ENCODE results near the gene CTIF. TPM values are rescaled to one million over a fixed set of nuclear protein-coding genes. Genes with fewer than 3 reads are reported as not detected.
"Not testable (repeated sequence)": the region's sequence is repeated elsewhere in the genome, so short reads cannot be mapped to it uniquely, and the experiment has no call there.

The CTIF gene
- total RNA-seq, 1 donor from 2014 or later = 60.0 TPM

DNA sequence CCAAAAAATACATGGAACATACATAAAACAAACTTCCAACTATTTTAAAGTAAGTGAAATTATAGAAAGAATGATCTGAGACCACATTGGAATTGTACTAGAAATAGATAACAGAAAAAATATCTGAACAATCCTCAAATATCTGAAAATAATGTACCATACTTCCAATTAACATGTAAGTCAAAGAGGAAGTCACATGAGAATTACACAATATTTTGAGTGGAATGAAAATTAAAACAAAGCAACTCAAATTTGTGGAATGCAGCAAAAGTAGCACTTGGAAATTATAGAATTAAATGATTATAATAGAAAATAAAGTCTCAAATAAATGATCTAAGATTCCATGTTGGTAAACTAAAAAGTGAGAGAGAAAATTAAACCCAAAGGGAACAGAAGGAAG, 38.3 kb upstream of the CTIF start:
- TF ChIP-seq, protein P1, sequence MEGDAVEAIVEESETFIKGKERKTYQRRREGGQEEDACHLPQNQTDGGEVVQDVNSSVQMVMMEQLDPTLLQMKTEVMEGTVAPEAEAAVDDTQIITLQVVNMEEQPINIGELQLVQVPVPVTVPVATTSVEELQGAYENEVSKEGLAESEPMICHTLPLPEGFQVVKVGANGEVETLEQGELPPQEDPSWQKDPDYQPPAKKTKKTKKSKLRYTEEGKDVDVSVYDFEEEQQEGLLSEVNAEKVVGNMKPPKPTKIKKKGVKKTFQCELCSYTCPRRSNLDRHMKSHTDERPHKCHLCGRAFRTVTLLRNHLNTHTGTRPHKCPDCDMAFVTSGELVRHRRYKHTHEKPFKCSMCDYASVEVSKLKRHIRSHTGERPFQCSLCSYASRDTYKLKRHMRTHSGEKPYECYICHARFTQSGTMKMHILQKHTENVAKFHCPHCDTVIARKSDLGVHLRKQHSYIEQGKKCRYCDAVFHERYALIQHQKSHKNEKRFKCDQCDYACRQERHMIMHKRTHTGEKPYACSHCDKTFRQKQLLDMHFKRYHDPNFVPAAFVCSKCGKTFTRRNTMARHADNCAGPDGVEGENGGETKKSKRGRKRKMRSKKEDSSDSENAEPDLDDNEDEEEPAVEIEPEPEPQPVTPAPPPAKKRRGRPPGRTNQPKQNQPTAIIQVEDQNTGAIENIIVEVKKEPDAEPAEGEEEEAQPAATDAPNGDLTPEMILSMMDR (IDR thresholded peaks at IDR 0.05; ENCODE audit: borderline replicate concordance) = no peak
- Histone ChIP-seq H3K27me3 (ENCODE audit: low read depth) (no peaks in the 10 kb centered on the region), H3K4me3 (no peak overlapping the region), H3K4me1 (no peaks in the 10 kb centered on the region), H3K36me3 (no peaks in the 10 kb centered on the region), H3K27ac (replicated peaks) (no peak overlapping the region), H3K9me3 (replicated peaks) (peaks cover 21% of the 10 kb centered on the region)
- no peak for DNase-seq
- intact Hi-C loops (cut with micrococcal nuclease) = no loop called here

DNA sequence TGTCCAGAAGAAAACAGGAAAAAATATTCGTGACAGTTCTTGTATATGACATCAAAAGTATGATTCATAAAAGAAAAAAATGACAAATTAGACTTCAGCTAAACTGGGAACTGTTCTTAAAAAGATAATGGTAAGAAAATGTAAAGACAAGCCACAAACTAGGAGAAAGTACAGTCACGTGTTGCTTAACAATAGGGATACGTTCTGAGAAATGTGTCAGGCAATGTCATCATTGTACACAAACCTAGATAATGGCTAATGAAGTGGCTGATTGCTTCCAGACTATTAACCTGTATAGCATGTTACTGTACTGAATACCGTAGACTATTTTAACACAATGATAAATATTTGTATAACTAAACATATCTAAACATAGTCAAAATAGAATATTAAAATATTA, 35.9 kb upstream of the CTIF start:
- H3K9me3 ChIP-seq (replicated peaks) = peaks cover 38% of the 10 kb centered on the region
- no peak overlapping the region for H3K4me3 ChIP-seq
- no peaks in the 10 kb centered on the region for H3K27me3 ChIP-seq (ENCODE audit: low read depth)
- intact Hi-C loops (cut with micrococcal nuclease) = no loop called here
- H3K4me1 ChIP-seq = no peaks in the 10 kb centered on the region
- no peak for DNase-seq
- no peaks in the 10 kb centered on the region for H3K36me3 ChIP-seq
- no peak overlapping the region for H3K27ac ChIP-seq (replicated peaks)
- TF ChIP-seq, protein P1 (IDR thresholded peaks at IDR 0.05; ENCODE audit: borderline replicate concordance) = no peak

DNA sequence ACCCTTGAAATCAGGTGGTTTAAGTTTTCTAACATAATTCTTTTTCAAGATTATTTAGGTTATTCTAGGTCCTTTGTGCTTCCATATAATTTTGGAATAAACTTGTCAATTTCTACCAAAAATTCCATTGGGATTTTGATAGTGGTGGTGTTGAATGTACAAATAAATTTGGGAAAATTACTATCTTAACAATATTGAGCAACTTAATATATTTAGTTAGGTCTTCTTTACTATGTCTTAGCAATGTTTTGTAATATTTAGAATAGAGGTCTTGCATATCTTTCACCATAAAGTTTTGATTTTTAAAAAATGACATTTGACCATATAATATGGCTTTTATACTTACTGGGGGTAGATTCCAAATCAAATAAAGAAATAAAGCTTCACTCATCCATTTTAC, 34.0 kb upstream of the CTIF start:
- Histone ChIP-seq H3K9me3 (replicated peaks) (peaks cover 48% of the 10 kb centered on the region), H3K27ac (replicated peaks) (no peak overlapping the region), H3K4me1 (no peaks in the 10 kb centered on the region), H3K36me3 (no peaks in the 10 kb centered on the region), H3K27me3 (ENCODE audit: low read depth) (no peaks in the 10 kb centered on the region), H3K4me3 (no peak overlapping the region)
- TF ChIP-seq, protein P1 (IDR thresholded peaks at IDR 0.05; ENCODE audit: borderline replicate concordance) = no peak
- no peak for DNase-seq
- intact Hi-C loops (cut with micrococcal nuclease) = no loop called here

DNA sequence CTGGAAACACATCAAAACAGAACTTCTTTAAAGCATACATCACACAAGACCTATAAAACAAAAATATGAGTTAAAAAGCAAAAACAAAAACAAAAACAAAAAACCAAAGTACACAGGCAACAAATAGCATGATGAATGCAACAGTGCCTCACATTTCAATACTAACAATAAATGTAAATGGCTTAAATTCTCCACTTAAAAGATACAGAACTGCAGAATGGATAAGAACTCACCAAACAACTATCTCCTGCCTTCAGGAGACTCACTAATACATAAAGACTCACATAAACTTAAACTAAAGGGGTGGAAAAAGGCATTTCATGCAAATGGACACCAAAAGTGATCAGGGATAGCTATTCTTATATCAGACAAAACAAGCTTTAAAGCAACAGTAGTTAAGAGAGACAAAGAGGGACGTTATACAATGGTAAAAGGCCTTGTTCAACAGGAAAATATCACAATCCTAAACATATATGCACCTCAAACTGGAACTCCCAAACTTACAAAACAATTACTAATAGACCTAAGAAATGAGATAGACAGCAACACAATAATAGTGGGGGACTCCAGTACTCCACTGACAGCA, 31.8 kb upstream of the CTIF start:
- H3K27ac ChIP-seq (replicated peaks); DNase-seq; H3K4me3 ChIP-seq; H3K36me3 ChIP-seq; H3K27me3 ChIP-seq (ENCODE audit: low read depth); H3K4me1 ChIP-seq; intact Hi-C loops (cut with micrococcal nuclease): not testable (repeated sequence)
- peaks cover 48% of the 10 kb centered on the region for H3K9me3 ChIP-seq (replicated peaks)

DNA sequence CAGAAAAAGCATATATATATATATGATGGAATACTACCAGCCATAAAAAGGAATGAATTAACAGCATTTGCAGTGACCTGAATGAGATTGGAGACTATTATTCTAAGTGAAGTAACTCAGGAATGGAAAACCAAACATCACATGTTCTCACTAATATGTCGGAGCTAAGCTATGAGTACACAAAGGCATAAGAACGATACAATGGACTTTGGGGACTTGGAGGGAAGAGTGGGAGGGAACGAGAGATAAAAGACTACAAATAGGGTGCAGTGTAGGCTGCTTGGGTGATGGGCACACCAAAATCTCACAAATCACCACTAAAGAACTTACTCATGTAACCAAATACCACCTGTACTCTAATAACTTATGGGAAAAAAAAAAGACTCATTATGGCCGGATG, 26.3 kb upstream of the CTIF start:
- intact Hi-C loops (cut with micrococcal nuclease); H3K4me1 ChIP-seq; H3K27me3 ChIP-seq (ENCODE audit: low read depth); H3K27ac ChIP-seq (replicated peaks); H3K36me3 ChIP-seq; H3K4me3 ChIP-seq; DNase-seq: not testable (repeated sequence)
- peaks cover 16% of the 10 kb centered on the region for H3K9me3 ChIP-seq (replicated peaks)

DNA sequence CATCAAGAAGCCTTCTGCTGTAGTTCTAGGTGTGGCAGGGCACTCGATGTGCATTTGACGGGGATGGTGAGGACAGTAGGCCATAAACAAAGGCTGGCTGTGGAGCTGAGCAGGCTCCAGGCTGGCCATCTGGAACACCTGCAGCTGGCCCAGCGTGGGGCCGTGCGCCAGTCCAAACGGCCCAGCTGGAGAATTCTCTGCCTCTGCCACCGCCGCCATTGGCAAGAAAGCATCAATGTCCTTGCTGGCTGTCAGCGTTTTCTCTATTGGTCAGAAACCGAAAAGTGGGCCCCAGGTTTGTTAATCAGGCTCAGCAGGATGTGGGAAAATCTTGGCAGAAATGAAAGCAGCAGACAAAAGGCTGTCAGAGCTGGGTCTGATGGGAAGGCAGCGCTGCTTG, 24.0 kb upstream of the CTIF start:
- DNase-seq = no peak
- intact Hi-C loops (cut with micrococcal nuclease) = no loop called here
- no peaks in the 10 kb centered on the region for H3K27me3 ChIP-seq (ENCODE audit: low read depth)
- H3K4me3 ChIP-seq = no peak overlapping the region
- no peaks in the 10 kb centered on the region for H3K4me1 ChIP-seq
- H3K9me3 ChIP-seq (replicated peaks) = no peaks in the 10 kb centered on the region
- no peak overlapping the region for H3K27ac ChIP-seq (replicated peaks)
- TF ChIP-seq, protein P1 (IDR thresholded peaks at IDR 0.05; ENCODE audit: borderline replicate concordance) = no peak
- H3K36me3 ChIP-seq = no peaks in the 10 kb centered on the region

DNA sequence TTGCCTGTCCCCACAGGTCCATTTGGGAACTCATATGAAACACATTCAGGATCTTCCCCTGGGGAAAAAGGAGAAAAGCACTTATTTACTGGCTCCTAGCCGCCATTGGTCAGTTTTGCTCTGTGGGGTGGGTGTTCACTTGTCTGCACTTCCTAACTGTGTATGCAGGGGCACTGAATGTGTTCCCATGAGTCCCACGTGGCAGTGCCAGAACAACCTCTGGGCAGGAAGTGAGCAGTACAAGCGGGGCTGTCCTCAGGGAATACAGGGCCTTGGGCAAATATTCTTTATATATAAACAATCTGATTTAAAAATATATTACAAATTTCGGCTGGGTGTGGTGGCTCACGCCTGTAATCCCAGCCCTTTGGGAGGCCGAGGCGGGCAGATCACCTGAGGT, 21.8 kb upstream of the CTIF start:
- TF ChIP-seq, protein P1 (IDR thresholded peaks at IDR 0.05; ENCODE audit: borderline replicate concordance) = no peak

More for the DNA sequence above, 21.8 kb upstream of the CTIF start:
- no peak for DNase-seq
- Histone ChIP-seq H3K9me3 (replicated peaks) (no peaks in the 10 kb centered on the region), H3K4me3 (no peak overlapping the region), H3K27ac (replicated peaks) (no peak overlapping the region), H3K27me3 (ENCODE audit: low read depth) (no peaks in the 10 kb centered on the region), H3K36me3 (no peaks in the 10 kb centered on the region), H3K4me1 (no peaks in the 10 kb centered on the region)
- intact Hi-C loops (cut with micrococcal nuclease) = no loop called here

Data from left ventricle myocardium inferior (tissue), 1 donor.